ENCODE measurements around the gene SCO2.
"Not testable (repeated sequence)": the region's sequence is repeated elsewhere in the genome, so short reads cannot be mapped to it uniquely, and the experiment has no call there.

DNA sequence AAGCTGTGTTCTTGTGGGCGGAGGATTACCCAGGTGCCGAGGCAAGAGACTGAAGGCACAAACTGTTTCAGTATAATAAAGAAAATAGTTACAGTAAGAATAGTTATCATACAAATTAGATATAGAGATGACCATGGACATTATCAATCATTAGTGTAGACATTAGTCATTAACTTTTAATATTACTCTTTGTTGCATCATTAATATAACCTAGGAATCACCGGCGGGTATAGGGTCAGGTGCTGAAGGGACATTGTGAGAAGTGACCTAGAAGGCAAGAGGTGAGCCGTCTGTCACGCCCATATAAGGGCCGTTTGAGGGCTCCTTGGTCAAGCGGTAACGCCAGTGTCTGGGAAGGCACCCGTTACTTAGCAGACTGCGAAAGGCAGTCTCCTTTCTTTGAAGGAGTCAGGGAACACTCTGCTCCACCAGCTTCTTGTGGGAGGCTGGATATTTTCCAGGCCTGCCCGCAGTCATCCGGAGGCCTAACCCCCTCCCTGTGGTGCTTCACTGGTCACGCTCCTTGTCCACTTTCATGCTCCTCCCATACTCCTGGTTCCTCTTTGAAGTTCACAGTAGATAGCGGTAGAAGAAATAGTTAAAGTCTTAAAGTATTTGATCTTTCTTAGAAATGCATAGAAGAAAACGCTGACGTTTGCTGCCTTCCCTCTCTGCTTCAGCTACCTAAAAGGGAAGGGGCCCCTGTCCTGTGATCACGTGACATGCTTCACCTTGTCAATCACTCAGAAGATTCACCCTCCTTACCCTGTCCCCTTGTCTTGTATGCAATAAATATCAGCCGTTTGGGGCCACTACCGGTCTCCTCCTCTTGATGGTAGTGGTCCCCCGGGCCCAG, 8.7 kb upstream of the SCO2 start:
- TF ChIP-seq, protein P1, sequence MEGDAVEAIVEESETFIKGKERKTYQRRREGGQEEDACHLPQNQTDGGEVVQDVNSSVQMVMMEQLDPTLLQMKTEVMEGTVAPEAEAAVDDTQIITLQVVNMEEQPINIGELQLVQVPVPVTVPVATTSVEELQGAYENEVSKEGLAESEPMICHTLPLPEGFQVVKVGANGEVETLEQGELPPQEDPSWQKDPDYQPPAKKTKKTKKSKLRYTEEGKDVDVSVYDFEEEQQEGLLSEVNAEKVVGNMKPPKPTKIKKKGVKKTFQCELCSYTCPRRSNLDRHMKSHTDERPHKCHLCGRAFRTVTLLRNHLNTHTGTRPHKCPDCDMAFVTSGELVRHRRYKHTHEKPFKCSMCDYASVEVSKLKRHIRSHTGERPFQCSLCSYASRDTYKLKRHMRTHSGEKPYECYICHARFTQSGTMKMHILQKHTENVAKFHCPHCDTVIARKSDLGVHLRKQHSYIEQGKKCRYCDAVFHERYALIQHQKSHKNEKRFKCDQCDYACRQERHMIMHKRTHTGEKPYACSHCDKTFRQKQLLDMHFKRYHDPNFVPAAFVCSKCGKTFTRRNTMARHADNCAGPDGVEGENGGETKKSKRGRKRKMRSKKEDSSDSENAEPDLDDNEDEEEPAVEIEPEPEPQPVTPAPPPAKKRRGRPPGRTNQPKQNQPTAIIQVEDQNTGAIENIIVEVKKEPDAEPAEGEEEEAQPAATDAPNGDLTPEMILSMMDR (IDR thresholded peaks at IDR 0.05) = not testable (repeated sequence)
- not testable (repeated sequence) for TF ChIP-seq POLR2A (IDR thresholded peaks at IDR 0.05)
